AG09309 (cell line): ENCODE measurements around the gene RBM6.

Source experiments
- DNase-seq: peaks from one replicate; pipeline ENCODE4 v3.0.0-alpha.2; 2010; ENCODE audit warnings: low read depth
- H3K4me3 ChIP-seq: 2 replicates; pipeline ENCODE4 v1.5.1; 2011; ENCODE audit warnings: mild to moderate bottlenecking, low read depth, low read length, moderate library complexity; ENCODE audit not compliant: control insufficient read depth
- CTCF ChIP-seq: IDR thresholded peaks from 2 replicates; pipeline ENCODE4 v1.5.1; 2011; ENCODE audit warnings: mild to moderate bottlenecking, low read depth, low read length, inconsistent platforms; ENCODE audit not compliant: insufficient read depth, control insufficient read depth; ENCODE audit errors: missing control alignments

The RBM6 gene

GRCh38 chr3:50088725-50089608 lies 149.0 kb downstream of the RBM6 start, which contains the start of gene RBM5:
Gene RBM5 (plus strand): TSS chr3:50088919. CDS start chr3:50090435, 1,516 bp downstream.
- DNase-seq, result peak; percentile 68
- TF ChIP-seq CTCF, result no peak
- peak within 1 kb of the TSS; percentile 88 for H3K4me3 ChIP-seq

DNA sequence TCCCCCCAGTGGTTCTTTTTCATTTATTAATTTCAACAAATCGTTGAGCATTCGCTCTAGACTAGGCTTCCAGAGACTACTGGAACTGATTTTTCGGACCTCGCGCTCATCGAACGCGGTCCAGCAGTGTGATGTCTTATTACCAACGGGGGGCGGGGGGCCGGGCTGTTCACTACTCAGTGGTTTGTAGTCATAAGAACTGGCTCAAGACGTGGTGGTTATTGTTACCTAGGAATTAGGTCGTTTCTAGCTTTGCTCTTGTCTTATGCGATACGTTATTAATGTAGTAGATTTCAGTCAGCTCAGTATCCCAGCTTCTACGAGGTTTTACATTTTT lies 149.6 kb downstream of the RBM6 start:
- TF ChIP-seq CTCF, result no peak
- peak overlapping the region; percentile 88 for H3K4me3 ChIP-seq
- no peak for DNase-seq

- DNase-seq, result no peak
- H3K4me3 ChIP-seq, result no peak overlapping the region
- TF ChIP-seq CTCF, result no peak
Measured at GRCh38 chr3:50090984-50091383, 151.0 kb downstream of the RBM6 start.

GRCh38 chr3:50095352-50095998 lies 155.5 kb downstream of the RBM6 start:
- no peak for TF ChIP-seq CTCF
- no peak for DNase-seq
- no peak overlapping the region for H3K4me3 ChIP-seq

DNA sequence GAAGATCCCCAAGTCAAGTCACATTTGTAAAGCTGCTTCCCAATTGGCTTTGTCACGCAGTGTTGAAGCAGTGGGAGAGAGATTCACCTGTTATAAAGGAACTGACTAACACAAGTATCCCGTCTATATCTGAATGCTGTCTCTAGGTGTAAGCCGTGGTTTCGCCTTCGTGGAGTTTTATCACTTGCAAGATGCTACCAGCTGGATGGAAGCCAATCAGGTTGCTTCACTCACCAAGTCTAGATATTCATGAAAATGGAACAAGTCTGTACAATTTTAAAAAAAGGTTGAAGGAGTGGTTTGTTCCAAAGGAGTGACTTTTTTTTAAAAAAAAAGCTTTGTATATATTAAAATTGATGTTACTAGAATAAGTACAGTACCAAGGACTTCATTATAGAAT lies 160.4 kb downstream of the RBM6 start:
- H3K4me3 ChIP-seq, result no peak overlapping the region
- DNase-seq, result no peak
- TF ChIP-seq CTCF, result no peak

DNA sequence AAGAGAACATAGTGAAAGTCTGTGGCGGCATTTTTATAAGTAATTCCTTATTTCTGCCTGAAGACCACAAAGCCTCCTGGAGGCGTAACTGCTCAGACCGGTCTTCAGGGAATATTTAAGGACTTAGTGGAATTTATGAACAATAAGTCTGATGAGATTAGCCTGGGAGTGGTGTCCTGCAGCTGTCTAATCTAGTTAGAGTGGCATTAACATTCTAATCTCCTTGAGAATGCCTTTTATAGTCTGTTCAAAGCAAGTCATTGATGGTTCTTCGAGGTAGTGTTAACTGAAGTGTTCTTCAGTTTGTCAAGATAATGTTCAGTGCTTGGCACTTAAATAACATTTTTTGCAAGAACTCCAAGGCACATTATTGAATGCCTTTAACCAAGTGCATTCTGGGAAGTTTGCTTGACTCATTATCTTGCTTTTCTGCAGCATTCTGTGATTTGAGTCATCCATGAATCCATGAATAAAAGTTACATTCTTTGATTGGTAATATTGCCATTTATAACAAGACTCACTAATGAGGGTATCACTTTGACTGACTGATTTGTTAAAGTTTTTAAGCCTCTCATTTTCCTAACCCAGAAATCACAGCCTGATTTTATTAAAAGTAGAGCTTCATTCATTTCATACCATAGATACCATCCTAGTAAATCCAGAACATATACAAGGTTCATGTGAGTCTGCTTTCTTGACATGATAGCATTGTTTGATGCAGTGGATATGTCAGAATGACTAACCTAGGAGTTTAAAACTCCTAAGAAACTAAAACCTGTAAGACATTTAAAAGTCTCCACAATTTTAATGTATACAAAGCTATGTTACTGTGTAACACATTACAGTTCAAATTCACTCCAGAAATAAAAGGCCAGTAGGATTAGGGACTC lies 161.3 kb downstream of the RBM6 start:
- no peak overlapping the region for H3K4me3 ChIP-seq
- peak; percentile 11 for DNase-seq
- no peak for TF ChIP-seq CTCF
